K562 (cell line): ENCODE measurements around the gene FAM43B. TPM values are rescaled to one million over a fixed set of nuclear protein-coding genes. Genes with fewer than 3 reads are reported as not detected.

Experiments
- BDP1 ChIP-seq: IDR thresholded peaks from 3 replicates; pipeline ENCODE4 v1.6.1; 2011; ENCODE audit not compliant: insufficient read length, insufficient read depth
- COPS2 ChIP-seq: fragments of 450-650 bp; conservative IDR thresholded peaks from 2 replicates; pipeline ENCODE4 v1.6.1; 2016; ENCODE audit warnings: mild to moderate bottlenecking, moderate library complexity
- KDM1A ChIP-seq, 2 experiments: fragments of 450-650 bp; IDR thresholded peaks; 2 replicates each; pipeline ENCODE4 v1.6.1; 2016; ENCODE audit warnings: mild to moderate bottlenecking in 2 of 2
- MYBL2 ChIP-seq, 2 experiments: fragments of 450-650 bp in 1 of 2; sonication (generic) in 1 of 2; formaldehyde crosslinking in 1 of 2; IDR thresholded peaks; 2 replicates each; pipeline versions ENCODE4 v1.6.1 to v1.8.1; 2017 to 2022; ENCODE audit warnings: borderline replicate concordance in 1 of 2, inconsistent platforms in 1 of 2, low read depth in 1 of 2, mild to moderate bottlenecking in 1 of 2, missing genetic modification reagents in 1 of 2, moderate library complexity in 1 of 2
- NFRKB ChIP-seq: fragments of 450-650 bp; IDR thresholded peaks from 2 replicates; pipeline ENCODE4 v1.6.1; 2016; ENCODE audit warnings: low read depth
- NR3C1 ChIP-seq: sonication (generic); formaldehyde crosslinking; IDR thresholded peaks from 2 replicates; pipeline ENCODE4 v1.8.1; 2022; ENCODE audit warnings: missing genetic modification reagents
- NUFIP1 ChIP-seq: fragments of 450-650 bp; IDR thresholded peaks from 2 replicates; pipeline ENCODE4 v1.6.1; 2018; ENCODE audit not compliant: partially characterized antibody
- PTRF ChIP-seq: fragments of 450-650 bp; IDR thresholded peaks from 2 replicates; pipeline ENCODE4 v1.6.1; 2016; ENCODE audit warnings: mild to moderate bottlenecking, missing genetic modification characterization, missing compliant biosample characterization
- RBM25 ChIP-seq: fragments of 200-400 bp; formaldehyde crosslinking; IDR thresholded peaks from 2 replicates; pipeline ENCODE4 v1.6.1; 2018; ENCODE audit warnings: low read length, low read depth, moderate library complexity; ENCODE audit not compliant: severe bottlenecking
- SIRT6 ChIP-seq: IDR thresholded peaks from one replicate; pipeline ENCODE4 v1.6.1; 2012; ENCODE audit warnings: low read depth, mild to moderate bottlenecking, control low read depth, inconsistent platforms, low read length, moderate library complexity
- SMC3 ChIP-seq: conservative IDR thresholded peaks from 2 replicates; pipeline ENCODE4 v1.6.1; 2011; ENCODE audit warnings: low read depth, low read length, improper control_type of control experiment; ENCODE audit not compliant: insufficient read depth
- SNIP1 ChIP-seq: fragments of 450-650 bp; IDR thresholded peaks from 2 replicates; pipeline ENCODE4 v1.7.1; 2017; ENCODE audit warnings: low read depth, mild to moderate bottlenecking
- SNRNP70 ChIP-seq: fragments of 200-400 bp; formaldehyde crosslinking; optimal IDR thresholded peaks from 2 replicates; pipeline ENCODE3; 2017; ENCODE audit warnings: low read depth, low read length
- ZBTB17 ChIP-seq: fragments of 450-650 bp; formaldehyde crosslinking; IDR thresholded peaks from 2 replicates; pipeline ENCODE4 v1.4.0; 2020; ENCODE audit warnings: mild to moderate bottlenecking
- ZEB2 ChIP-seq: fragments of 450-650 bp; IDR thresholded peaks from 2 replicates; pipeline ENCODE4 v1.6.1; 2016
- ZNF324 ChIP-seq: fragments of 250-450 bp; sonication (Bioruptor Pico); IDR thresholded peaks from 2 replicates; pipeline ENCODE4 v1.4.0; 2020; ENCODE audit warnings: mild to moderate bottlenecking
- ZNF354B ChIP-seq: fragments of 250-450 bp; sonication (Bioruptor Pico); IDR thresholded peaks from 2 replicates; pipeline ENCODE4 v1.4.0; 2020
- ZNF778 ChIP-seq: fragments of 450-650 bp; formaldehyde crosslinking; IDR thresholded peaks from 2 replicates; pipeline ENCODE4 v1.4.0; 2020; ENCODE audit warnings: mild to moderate bottlenecking, moderate library complexity
- ZNF830 ChIP-seq: fragments of 250-450 bp; sonication (Bioruptor Pico); IDR thresholded peaks from 2 replicates; pipeline ENCODE4 v1.5.0; 2021; ENCODE audit warnings: mild to moderate bottlenecking
- polyA plus RNA-seq, 8 experiments: library from polyadenylated mRNA; depleted of rRNA in 4 of 8; stranded (reverse) in 5 of 8; unstranded in 3 of 8; fragments of >200 nt; fragmentation: Nextera tagmentation in 2 of 8; fragmentation: Illumina TruSeq in 1 of 8; extraction: Ambion mirVana in 2 of 8; extraction: Trizol in 1 of 8; gene quantifications; 2 replicates each; pipeline versions ENCODE4 v1.2.1 to v1.2.3, GENCODE V29; 2011 to 2014; ENCODE audit warnings: inconsistent platforms in 1 of 8, missing spikeins in 1 of 8
- total RNA-seq, 7 experiments: library from RNA; depleted of rRNA in 6 of 7; stranded (reverse); fragments of >200 nt in 6 of 7; fragmentation: Illumina TruSeq in 2 of 7; extraction: Trizol in 2 of 7; gene quantifications; 2 replicates each; pipeline versions ENCODE4 v1.2.1 to v1.2.3, GENCODE V29; 2011 to 2021; ENCODE audit warnings: low replicate concordance in 1 of 7
- TF ChIP-seq, protein P1 (sequence below): fragments of 450-650 bp; formaldehyde crosslinking; conservative IDR thresholded peaks from 2 replicates; pipeline ENCODE4 v1.4.0; 2022; ENCODE audit warnings: mild to moderate bottlenecking, missing genetic modification characterization
- TF ChIP-seq, protein P2 (sequence below): fragments of 450-650 bp; IDR thresholded peaks from 2 replicates; pipeline ENCODE4 v1.6.1; 2016; ENCODE audit warnings: antibody characterized with exemption
- TF ChIP-seq, protein P3 (sequence below): sonication (generic); formaldehyde crosslinking; IDR thresholded peaks from 2 replicates; pipeline ENCODE4 v1.8.1; 2023; ENCODE audit warnings: mild to moderate bottlenecking, missing genetic modification reagents
- TF ChIP-seq, protein P4 (sequence below): sonication (generic); formaldehyde crosslinking; IDR thresholded peaks from 2 replicates; pipeline ENCODE4 v1.8.1; 2022; ENCODE audit warnings: missing genetic modification reagents
- TF ChIP-seq, protein P5 (sequence below): fragments of 250-450 bp; sonication (Bioruptor Pico); IDR thresholded peaks from 2 replicates; pipeline ENCODE4 v1.8.0; 2021; ENCODE audit warnings: moderate library complexity, mild to moderate bottlenecking, inconsistent platforms

The FAM43B gene
- total and polyA plus RNA-seq, 9 of the 15 experiments (the other 6 are each of a cell fraction or from before 2014, with no cell fraction given), result not detected

DNA sequence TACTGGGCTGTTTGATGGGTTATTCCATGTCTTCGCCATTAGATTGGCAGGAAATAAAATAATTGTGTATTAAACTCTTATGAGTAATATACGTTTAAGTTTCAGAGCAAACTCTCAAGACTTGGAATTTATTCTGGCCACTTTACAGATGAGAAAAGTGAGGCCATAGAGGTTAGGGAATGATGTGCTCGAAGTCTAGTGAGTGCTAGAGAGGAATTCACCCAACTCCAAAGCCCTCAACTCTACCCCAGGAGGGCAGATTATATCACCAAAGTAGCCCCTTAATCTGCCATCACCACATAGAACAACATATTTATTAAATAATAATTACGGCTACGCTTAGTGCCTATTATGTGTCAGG lies 44.0 kb upstream of the FAM43B start (continued):
- TF ChIP-seq, protein P1, sequence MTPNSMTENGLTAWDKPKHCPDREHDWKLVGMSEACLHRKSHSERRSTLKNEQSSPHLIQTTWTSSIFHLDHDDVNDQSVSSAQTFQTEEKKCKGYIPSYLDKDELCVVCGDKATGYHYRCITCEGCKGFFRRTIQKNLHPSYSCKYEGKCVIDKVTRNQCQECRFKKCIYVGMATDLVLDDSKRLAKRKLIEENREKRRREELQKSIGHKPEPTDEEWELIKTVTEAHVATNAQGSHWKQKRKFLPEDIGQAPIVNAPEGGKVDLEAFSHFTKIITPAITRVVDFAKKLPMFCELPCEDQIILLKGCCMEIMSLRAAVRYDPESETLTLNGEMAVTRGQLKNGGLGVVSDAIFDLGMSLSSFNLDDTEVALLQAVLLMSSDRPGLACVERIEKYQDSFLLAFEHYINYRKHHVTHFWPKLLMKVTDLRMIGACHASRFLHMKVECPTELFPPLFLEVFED, result 0 out of 2 replicates have a peak, but pooled peaks have one; percentile 1
- TF ChIP-seq PTRF (tag) (no peak), KDM1A (IDR thresholded peaks at IDR 0.05) (peak; percentile 39 to 67; a peak in 3 of 4 replicates), NR3C1 (CRISPR knock-in tag) (no peak), MYBL2 (IDR thresholded peaks at IDR 0.05; ENCODE audit: low read depth) (no peak), MYBL2 (CRISPR knock-in tag; IDR thresholded peaks at IDR 0.05; ENCODE audit: borderline replicate concordance) (no peak), SMC3 (no peak), RBM25 (peak; percentile 77), SNIP1 (no peak), COPS2 (no peak), ZNF354B (CRISPR knock-in tag) (no peak), SNRNP70 (no peak), NFRKB (no peak), SIRT6 (no peak), BDP1 (no peak), ZNF324 (CRISPR knock-in tag) (no peak), ZBTB17 (CRISPR knock-in tag) (no peak), ZNF830 (no peak), ZEB2 (no peak), ZNF778 (CRISPR knock-in tag) (no peak), NUFIP1 (no peak)
- TF ChIP-seq, protein P2, sequence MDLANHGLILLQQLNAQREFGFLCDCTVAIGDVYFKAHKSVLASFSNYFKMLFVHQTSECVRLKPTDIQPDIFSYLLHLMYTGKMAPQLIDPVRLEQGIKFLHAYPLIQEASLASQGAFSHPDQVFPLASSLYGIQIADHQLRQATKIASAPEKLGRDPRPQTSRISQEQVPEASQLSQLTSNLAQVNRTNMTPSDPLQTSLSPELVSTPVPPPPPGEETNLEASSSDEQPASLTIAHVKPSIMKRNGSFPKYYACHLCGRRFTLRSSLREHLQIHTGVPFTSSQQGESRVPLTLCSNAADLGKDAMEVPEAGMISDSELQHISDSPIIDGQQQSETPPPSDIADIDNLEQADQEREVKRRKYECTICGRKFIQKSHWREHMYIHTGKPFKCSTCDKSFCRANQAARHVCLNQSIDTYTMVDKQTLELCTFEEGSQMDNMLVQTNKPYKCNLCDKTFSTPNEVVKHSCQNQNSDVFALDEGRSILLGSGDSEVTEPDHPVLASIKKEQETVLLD, result no peak
- TF ChIP-seq, protein P3, sequence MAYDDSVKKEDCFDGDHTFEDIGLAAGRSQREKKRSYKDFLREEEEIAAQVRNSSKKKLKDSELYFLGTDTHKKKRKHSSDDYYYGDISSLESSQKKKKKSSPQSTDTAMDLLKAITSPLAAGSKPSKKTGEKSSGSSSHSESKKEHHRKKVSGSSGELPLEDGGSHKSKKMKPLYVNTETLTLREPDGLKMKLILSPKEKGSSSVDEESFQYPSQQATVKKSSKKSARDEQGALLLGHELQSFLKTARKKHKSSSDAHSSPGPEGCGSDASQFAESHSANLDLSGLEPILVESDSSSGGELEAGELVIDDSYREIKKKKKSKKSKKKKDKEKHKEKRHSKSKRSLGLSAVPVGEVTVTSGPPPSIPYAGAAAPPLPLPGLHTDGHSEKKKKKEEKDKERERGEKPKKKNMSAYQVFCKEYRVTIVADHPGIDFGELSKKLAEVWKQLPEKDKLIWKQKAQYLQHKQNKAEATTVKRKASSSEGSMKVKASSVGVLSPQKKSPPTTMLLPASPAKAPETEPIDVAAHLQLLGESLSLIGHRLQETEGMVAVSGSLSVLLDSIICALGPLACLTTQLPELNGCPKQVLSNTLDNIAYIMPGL (CRISPR knock-in tag), result no peak
- TF ChIP-seq, protein P4, sequence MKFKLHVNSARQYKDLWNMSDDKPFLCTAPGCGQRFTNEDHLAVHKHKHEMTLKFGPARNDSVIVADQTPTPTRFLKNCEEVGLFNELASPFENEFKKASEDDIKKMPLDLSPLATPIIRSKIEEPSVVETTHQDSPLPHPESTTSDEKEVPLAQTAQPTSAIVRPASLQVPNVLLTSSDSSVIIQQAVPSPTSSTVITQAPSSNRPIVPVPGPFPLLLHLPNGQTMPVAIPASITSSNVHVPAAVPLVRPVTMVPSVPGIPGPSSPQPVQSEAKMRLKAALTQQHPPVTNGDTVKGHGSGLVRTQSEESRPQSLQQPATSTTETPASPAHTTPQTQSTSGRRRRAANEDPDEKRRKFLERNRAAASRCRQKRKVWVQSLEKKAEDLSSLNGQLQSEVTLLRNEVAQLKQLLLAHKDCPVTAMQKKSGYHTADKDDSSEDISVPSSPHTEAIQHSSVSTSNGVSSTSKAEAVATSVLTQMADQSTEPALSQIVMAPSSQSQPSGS (CRISPR knock-in tag), result no peak
- TF ChIP-seq, protein P5, sequence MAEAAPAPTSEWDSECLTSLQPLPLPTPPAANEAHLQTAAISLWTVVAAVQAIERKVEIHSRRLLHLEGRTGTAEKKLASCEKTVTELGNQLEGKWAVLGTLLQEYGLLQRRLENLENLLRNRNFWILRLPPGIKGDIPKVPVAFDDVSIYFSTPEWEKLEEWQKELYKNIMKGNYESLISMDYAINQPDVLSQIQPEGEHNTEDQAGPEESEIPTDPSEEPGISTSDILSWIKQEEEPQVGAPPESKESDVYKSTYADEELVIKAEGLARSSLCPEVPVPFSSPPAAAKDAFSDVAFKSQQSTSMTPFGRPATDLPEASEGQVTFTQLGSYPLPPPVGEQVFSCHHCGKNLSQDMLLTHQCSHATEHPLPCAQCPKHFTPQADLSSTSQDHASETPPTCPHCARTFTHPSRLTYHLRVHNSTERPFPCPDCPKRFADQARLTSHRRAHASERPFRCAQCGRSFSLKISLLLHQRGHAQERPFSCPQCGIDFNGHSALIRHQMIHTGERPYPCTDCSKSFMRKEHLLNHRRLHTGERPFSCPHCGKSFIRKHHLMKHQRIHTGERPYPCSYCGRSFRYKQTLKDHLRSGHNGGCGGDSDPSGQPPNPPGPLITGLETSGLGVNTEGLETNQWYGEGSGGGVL (CRISPR knock-in tag), result no peak
